Stimulated activated CD4-positive, alpha-beta T cell treated with anti-CD3 and anti-CD28 coated beads, Interleukin-15, amount 100 ng/mL, for 24 hours (primary cell): ENCODE measurements around the gene ARHGEF28.

ENCODE experiments used
- DNase-seq: peaks from one replicate; pipeline ENCODE4 v3.0.0-alpha.2; 2020

The ARHGEF28 gene

GRCh38 chr5:73825199-73825598 lies 199.2 kb downstream of the ARHGEF28 start:
- no peak for DNase-seq

GRCh38 chr5:73825736-73826135 lies 199.7 kb downstream of the ARHGEF28 start:
- no peak for DNase-seq

GRCh38 chr5:73826301-73827105 lies 200.5 kb downstream of the ARHGEF28 start:
- DNase-seq = no peak

GRCh38 chr5:73827106-73827450 lies 201.1 kb downstream of the ARHGEF28 start:
- DNase-seq = no peak

- DNase-seq = no peak
These were observed 202.5 kb downstream of the ARHGEF28 start for GRCh38 chr5:73828465-73828864.

GRCh38 chr5:73830646-73831045 lies 204.7 kb downstream of the ARHGEF28 start:
- DNase-seq = no peak

- no peak for DNase-seq
These were observed 205.1 kb downstream of the ARHGEF28 start for GRCh38 chr5:73831066-73831465.

GRCh38 chr5:73834693-73835092 lies 208.7 kb downstream of the ARHGEF28 start:
- DNase-seq = no peak

GRCh38 chr5:73835726-73836125 lies 209.7 kb downstream of the ARHGEF28 start:
- DNase-seq = no peak

GRCh38 chr5:73836607-73837006 lies 210.6 kb downstream of the ARHGEF28 start:
- no peak for DNase-seq

GRCh38 chr5:73838901-73839300 lies 212.9 kb downstream of the ARHGEF28 start:
- DNase-seq = no peak

GRCh38 chr5:73841641-73842040 lies 215.6 kb downstream of the ARHGEF28 start:
- DNase-seq = no peak

GRCh38 chr5:73844165-73844564 lies 218.2 kb downstream of the ARHGEF28 start:
- no peak for DNase-seq

GRCh38 chr5:73851471-73852181 lies 225.6 kb downstream of the ARHGEF28 start:
- DNase-seq = no peak

- DNase-seq = no peak
These were observed 227.1 kb downstream of the ARHGEF28 start for GRCh38 chr5:73853091-73853490.

- DNase-seq = no peak
These were observed 231.0 kb downstream of the ARHGEF28 start for GRCh38 chr5:73856997-73857396.

- no peak for DNase-seq
These were observed 231.4 kb downstream of the ARHGEF28 start for GRCh38 chr5:73857446-73857845.

GRCh38 chr5:73858054-73858453 lies 232.1 kb downstream of the ARHGEF28 start:
- DNase-seq = no peak

- no peak for DNase-seq
These were observed 232.8 kb downstream of the ARHGEF28 start for GRCh38 chr5:73858776-73859175.

GRCh38 chr5:73859696-73860095 lies 233.7 kb downstream of the ARHGEF28 start:
- DNase-seq = no peak

GRCh38 chr5:73861313-73861988 lies 235.5 kb downstream of the ARHGEF28 start:
- no peak for DNase-seq

GRCh38 chr5:73862796-73863195 lies 236.8 kb downstream of the ARHGEF28 start:
- no peak for DNase-seq

GRCh38 chr5:73863876-73864275 lies 237.9 kb downstream of the ARHGEF28 start:
- no peak for DNase-seq

- DNase-seq = no peak
These were observed 239.3 kb downstream of the ARHGEF28 start for GRCh38 chr5:73865315-73865714.
